AG04450 (cell line): Measurements from ENCODE around the gene MYO1E. TPM values are rescaled to one million over a fixed set of nuclear protein-coding genes. Genes with fewer than 3 reads are reported as not detected.

ENCODE experiments used
- CTCF ChIA-PET: fragments of 300-600, 350-600 bp; formaldehyde crosslinking; extraction: SDS; loops from one replicate; lab custom pipeline; 2022; ENCODE audit warnings: antibody characterized with exemption, inconsistent platforms; lab: Charles Lee
- POLR2A ChIA-PET: fragments of 350-600 bp; formaldehyde crosslinking; extraction: SDS; loops from one replicate; lab custom pipeline; 2021; ENCODE audit warnings: antibody characterized with exemption, inconsistent platforms; lab: Yijun Ruan, JAX
- DNase-seq: peaks from one replicate; pipeline ENCODE4 v3.0.0-alpha.2; 2011; ENCODE audit warnings: low read depth, low spot score
- H3K27ac ChIP-seq: one replicate; pipeline ENCODE4 v1.5.1; 2012; ENCODE audit warnings: low read depth, low read length, control low read depth
- H3K27me3 ChIP-seq: one replicate; pipeline ENCODE4 v1.6.0; 2012; ENCODE audit warnings: low read length; ENCODE audit not compliant: control insufficient read depth, insufficient read depth
- H3K4me3 ChIP-seq: 2 replicates; pipeline ENCODE4 v1.5.1; 2011; ENCODE audit warnings: mild to moderate bottlenecking, low read depth, low read length, control low read depth
- H3K9me3 ChIP-seq: 2 replicates; pipeline ENCODE4 v1.5.1; 2012; ENCODE audit warnings: low read length; ENCODE audit not compliant: control insufficient read depth, insufficient read depth
- CTCF ChIP-seq: IDR thresholded peaks from 2 replicates; pipeline ENCODE4 v1.5.1; 2011; ENCODE audit warnings: low read depth, low read length, control low read depth, inconsistent platforms
- polyA plus RNA-seq: library from polyadenylated mRNA; depleted of rRNA; stranded (reverse); fragments of >200 nt; gene quantifications from 2 replicates; pipeline ENCODE4 v1.2.3, GENCODE V29; 2011

Gene MYO1E
- polyA plus RNA-seq, 1 experiment = 49.1 TPM

GRCh38 chr15:59276225-59277178, 96.2 kb downstream of the MYO1E start:
- TF ChIP-seq CTCF = no peak
- no peaks in the 10 kb centered on the region for H3K9me3 ChIP-seq
- ChIA-PET CTCF (interaction anchor here (0.9 kb wide), 1 partner anchor 29 kb away, joined by 3 read pairs; no protein-coding TSS in a partner anchor), POLR2A (no interaction called here)
- no peak overlapping the region for H3K27ac ChIP-seq
- no peak for DNase-seq
- no peak overlapping the region for H3K4me3 ChIP-seq
- no peaks in the 10 kb centered on the region for H3K27me3 ChIP-seq

- H3K27ac ChIP-seq = no peak overlapping the region
- CTCF ChIA-PET = interaction anchor here (1.4 kb wide), 1 partner anchor 28 kb away, joined by 4 read pairs; no protein-coding TSS in a partner anchor
- H3K4me3 ChIP-seq = no peak overlapping the region
- DNase-seq = no peak
- no peaks in the 10 kb centered on the region for H3K9me3 ChIP-seq
- no peaks in the 10 kb centered on the region for H3K27me3 ChIP-seq
- no peak for TF ChIP-seq CTCF
- POLR2A ChIA-PET = no interaction called here
Measured at GRCh38 chr15:59274126-59274970, 98.3 kb downstream of the MYO1E start.

GRCh38 chr15:59273234-59273633, 99.4 kb downstream of the MYO1E start:
- H3K27me3 ChIP-seq = no peaks in the 10 kb centered on the region
- no peak for DNase-seq
- no peak overlapping the region for H3K4me3 ChIP-seq
- no peaks in the 10 kb centered on the region for H3K9me3 ChIP-seq
- no peak for TF ChIP-seq CTCF
- H3K27ac ChIP-seq = no peak overlapping the region
- ChIA-PET CTCF (interaction anchor here (1.7 kb wide), 1 partner anchor 26 kb away, joined by 5 read pairs; no protein-coding TSS in a partner anchor), POLR2A (no interaction called here)

GRCh38 chr15:59271595-59272201, 101.0 kb downstream of the MYO1E start:
- no peak for DNase-seq
- CTCF ChIA-PET = interaction anchor here (0.6 to 1.7 kb wide), 2 partner anchors 24 to 25 kb away, joined by 4 to 5 read pairs; no protein-coding TSS in a partner anchor
- no peaks in the 10 kb centered on the region for H3K27me3 ChIP-seq
- TF ChIP-seq CTCF = no peak
- POLR2A ChIA-PET = no interaction called here
- H3K4me3 ChIP-seq = no peak overlapping the region
- no peak overlapping the region for H3K27ac ChIP-seq
- H3K9me3 ChIP-seq = no peaks in the 10 kb centered on the region
